ENCODE data around the gene KLHL29. TPM values are rescaled to one million over a fixed set of nuclear protein-coding genes. Genes with fewer than 3 reads are reported as not detected.

The KLHL29 gene
- total and polyA plus RNA-seq, 10 of the 15 experiments (the other 5 are each of a cell fraction or from before 2014, with no cell fraction given) = 1.4 to 19.5 (median 6.1) TPM

GRCh38 chr2:23595601-23596251 lies 210.7 kb downstream of the KLHL29 start:
- ChIA-PET SMC1A (ENCODE audit: uncharacterized antibody, unreplicated experiment) (no interaction called here), CTCF (no interaction called here), RAD21 (ENCODE audit: unreplicated experiment) (no interaction called here), POLR2A (no interaction called here)
- Histone ChIP-seq H3K79me2 (ENCODE audit: control insufficient read depth, insufficient read depth, low read length) (no peaks in the 10 kb centered on the region), H3K27me3 (replicated peaks in 1 of 2; ENCODE audit: control insufficient read depth in 2 of 2, insufficient read depth in 2 of 2, low read length in 1 of 2) (no peaks in the 10 kb centered on the region), H3K27ac (ENCODE audit: control insufficient read depth, insufficient read depth) (no peak overlapping the region), H3K36me3 (ENCODE audit: control insufficient read depth in 2 of 2, insufficient read depth in 2 of 2, low read length in 1 of 2) (no peaks in the 10 kb centered on the region; a peak in 1 of 4 replicates), H3K4me3 (no peak overlapping the region), H3K9me3 (replicated peaks; ENCODE audit: control insufficient read depth, insufficient read depth, low read length) (no peaks in the 10 kb centered on the region), H3K9ac (ENCODE audit: control insufficient read depth, insufficient read depth, low read length) (no peak overlapping the region), H2AFZ (ENCODE audit: control insufficient read depth, low read depth, low read length) (no peak overlapping the region), H3K4me2 (ENCODE audit: control insufficient read depth, insufficient read depth) (no peak overlapping the region), H3K4me1 (ENCODE audit: control insufficient read depth, insufficient read depth, low read length) (no peaks in the 10 kb centered on the region), H4K20me1 (ENCODE audit: control insufficient read depth, insufficient read depth) (no peaks in the 10 kb centered on the region)
- intact Hi-C loops (cut with micrococcal nuclease; ENCODE audit: unreplicated experiment) = no loop called here
- 67% methylated on average over 13 of the region's 13 CpGs for WGBS (ENCODE audit: insufficient coverage, insufficient replicate concordance, low lambda C conversion rate, missing lambda C conversion rate)
- no peak for FAIRE-seq
- in situ Hi-C loops (cut with MboI) = no loop called here
- no TSS peak for BruUV-seq (replicated peaks)
- DNase-seq (ENCODE audit: low read depth, low spot score) = no peak
- ATAC-seq = no peak
- no peak for TF ChIP-seq PRDM15 (CRISPR knock-in tag; IDR thresholded peaks at IDR 0.05)
- no peak for TF ChIP-seq FOXM1 (IDR thresholded peaks at IDR 0.05; ENCODE audit: low read depth, low read length)
- TF ChIP-seq NR2C1 (IDR thresholded peaks at IDR 0.05) = no peak
- no peak for TF ChIP-seq NFXL1 (IDR thresholded peaks at IDR 0.05; ENCODE audit: borderline replicate concordance)
- TF ChIP-seq, protein P1, sequence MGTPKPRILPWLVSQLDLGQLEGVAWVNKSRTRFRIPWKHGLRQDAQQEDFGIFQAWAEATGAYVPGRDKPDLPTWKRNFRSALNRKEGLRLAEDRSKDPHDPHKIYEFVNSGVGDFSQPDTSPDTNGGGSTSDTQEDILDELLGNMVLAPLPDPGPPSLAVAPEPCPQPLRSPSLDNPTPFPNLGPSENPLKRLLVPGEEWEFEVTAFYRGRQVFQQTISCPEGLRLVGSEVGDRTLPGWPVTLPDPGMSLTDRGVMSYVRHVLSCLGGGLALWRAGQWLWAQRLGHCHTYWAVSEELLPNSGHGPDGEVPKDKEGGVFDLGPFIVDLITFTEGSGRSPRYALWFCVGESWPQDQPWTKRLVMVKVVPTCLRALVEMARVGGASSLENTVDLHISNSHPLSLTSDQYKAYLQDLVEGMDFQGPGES (IDR thresholded peaks at IDR 0.05) = no peak
- no peak for TF ChIP-seq HDAC2 (IDR thresholded peaks at IDR 0.05)
- no peak for TF ChIP-seq ZNF592 (IDR thresholded peaks at IDR 0.05)
- no peak for TF ChIP-seq BMI1 (IDR thresholded peaks at IDR 0.05; ENCODE audit: borderline replicate concordance)
- TF ChIP-seq SKIL (IDR thresholded peaks at IDR 0.05; ENCODE audit: low read depth, poor library complexity, severe bottlenecking) = no peak
